Mesothelial cell of epicardium (in vitro differentiated cells): ENCODE data around the gene SMIM15. TPM values are rescaled to one million over a fixed set of nuclear protein-coding genes. Genes with fewer than 3 reads are reported as not detected.

Source experiments
- DNase-seq, 2 experiments: peaks; one replicate each; pipeline ENCODE4 v3.0.0; 2021; ENCODE audit warnings: low spot score in 2 of 2; ENCODE audit not compliant: unreplicated experiment in 2 of 2
- H3K27ac Mint-ChIP-seq: 2 replicates; pipeline ENCODE4 v1.8.0; 2021; ENCODE audit warnings: mixed read lengths
- H3K27me3 Mint-ChIP-seq: 2 replicates; pipeline ENCODE4 v1.8.0; 2021; ENCODE audit warnings: low read depth, mixed read lengths
- H3K36me3 Mint-ChIP-seq: 2 replicates; pipeline ENCODE4 v1.8.0; 2021; ENCODE audit warnings: mixed read lengths
- H3K4me1 Mint-ChIP-seq: 2 replicates; pipeline ENCODE4 v1.8.0; 2021; ENCODE audit warnings: mixed read lengths
- H3K4me3 Mint-ChIP-seq: 2 replicates; pipeline ENCODE4 v1.8.0; 2021; ENCODE audit warnings: mild to moderate bottlenecking, moderate library complexity, mixed read lengths
- H3K9me3 Mint-ChIP-seq: 2 replicates; pipeline ENCODE4 v1.8.0; 2021; ENCODE audit warnings: mixed read lengths
- CTCF ChIP-seq: fragments of 200-600 bp; sonication (generic); IDR thresholded peaks from one replicate; pipeline ENCODE4 v1.5.0; 2021; ENCODE audit warnings: antibody characterized with exemption; ENCODE audit not compliant: unreplicated experiment
- total RNA-seq: library from RNA; stranded (reverse); gene quantifications from 3 replicates; pipeline ENCODE4 v1.2.1, GENCODE V29; 2021

SMIM15 gene
- total RNA-seq, 1 donor from 2014 or later = 50.9 TPM

- H3K27ac Mint-ChIP-seq = no peak overlapping the region
- DNase-seq = no peak
- no peaks in the 10 kb centered on the region for H3K9me3 Mint-ChIP-seq
- no peaks in the 10 kb centered on the region for H3K4me1 Mint-ChIP-seq
- TF ChIP-seq CTCF = no peak
- H3K36me3 Mint-ChIP-seq = no peaks in the 10 kb centered on the region
- H3K4me3 Mint-ChIP-seq = no peak overlapping the region
- H3K27me3 Mint-ChIP-seq = no peaks in the 10 kb centered on the region
These were observed 18.6 kb upstream of the SMIM15 start for GRCh38 chr5:61180886-61181285.

- no peaks in the 10 kb centered on the region for H3K9me3 Mint-ChIP-seq
- no peaks in the 10 kb centered on the region for H3K36me3 Mint-ChIP-seq
- no peaks in the 10 kb centered on the region for H3K4me1 Mint-ChIP-seq
- H3K27ac Mint-ChIP-seq = no peak overlapping the region
- no peaks in the 10 kb centered on the region for H3K27me3 Mint-ChIP-seq
- no peak for DNase-seq
- no peak overlapping the region for H3K4me3 Mint-ChIP-seq
- TF ChIP-seq CTCF = no peak
These were observed 16.4 kb upstream of the SMIM15 start for GRCh38 chr5:61178702-61179101.

- H3K27me3 Mint-ChIP-seq = no peaks in the 10 kb centered on the region
- DNase-seq = no peak
- H3K4me3 Mint-ChIP-seq = no peak overlapping the region
- TF ChIP-seq CTCF = no peak
- H3K27ac Mint-ChIP-seq = no peak overlapping the region
- no peaks in the 10 kb centered on the region for H3K36me3 Mint-ChIP-seq
- no peaks in the 10 kb centered on the region for H3K9me3 Mint-ChIP-seq
- no peaks in the 10 kb centered on the region for H3K4me1 Mint-ChIP-seq
These were observed 15.4 kb upstream of the SMIM15 start for GRCh38 chr5:61177716-61178115.

- H3K36me3 Mint-ChIP-seq = no peaks in the 10 kb centered on the region
- H3K4me1 Mint-ChIP-seq = no peaks in the 10 kb centered on the region
- DNase-seq = no peak
- no peaks in the 10 kb centered on the region for H3K9me3 Mint-ChIP-seq
- TF ChIP-seq CTCF = no peak
- no peak overlapping the region for H3K4me3 Mint-ChIP-seq
- no peak overlapping the region for H3K27ac Mint-ChIP-seq
- H3K27me3 Mint-ChIP-seq = no peaks in the 10 kb centered on the region
These were observed 14.8 kb upstream of the SMIM15 start for GRCh38 chr5:61177070-61177469.

- no peaks in the 10 kb centered on the region for H3K27me3 Mint-ChIP-seq
- H3K27ac Mint-ChIP-seq = no peak overlapping the region
- no peaks in the 10 kb centered on the region for H3K9me3 Mint-ChIP-seq
- DNase-seq = no peak
- no peaks in the 10 kb centered on the region for H3K4me1 Mint-ChIP-seq
- H3K36me3 Mint-ChIP-seq = no peaks in the 10 kb centered on the region
- H3K4me3 Mint-ChIP-seq = no peak overlapping the region
- TF ChIP-seq CTCF = no peak
These were observed 14.4 kb upstream of the SMIM15 start for GRCh38 chr5:61176631-61177030.

GRCh38 chr5:61171479-61171878, 9.2 kb upstream of the SMIM15 start:
- Mint-ChIP-seq H3K36me3 (no peaks in the 10 kb centered on the region), H3K27me3 (no peaks in the 10 kb centered on the region), H3K27ac (no peak overlapping the region), H3K4me1 (no peaks in the 10 kb centered on the region), H3K4me3 (no peak overlapping the region), H3K9me3 (no peaks in the 10 kb centered on the region)
- DNase-seq = no peak
- no peak for TF ChIP-seq CTCF
